ENCODE results near the gene DNASE1L3. TPM values are rescaled to one million over a fixed set of nuclear protein-coding genes. Genes with fewer than 3 reads are reported as not detected.

Gene DNASE1L3
- total and polyA plus RNA-seq, 2 of the 13 experiments (the other 11 are each of a cell fraction or from before 2014, with no cell fraction given): 0.86 to 1.7 TPM

DNA sequence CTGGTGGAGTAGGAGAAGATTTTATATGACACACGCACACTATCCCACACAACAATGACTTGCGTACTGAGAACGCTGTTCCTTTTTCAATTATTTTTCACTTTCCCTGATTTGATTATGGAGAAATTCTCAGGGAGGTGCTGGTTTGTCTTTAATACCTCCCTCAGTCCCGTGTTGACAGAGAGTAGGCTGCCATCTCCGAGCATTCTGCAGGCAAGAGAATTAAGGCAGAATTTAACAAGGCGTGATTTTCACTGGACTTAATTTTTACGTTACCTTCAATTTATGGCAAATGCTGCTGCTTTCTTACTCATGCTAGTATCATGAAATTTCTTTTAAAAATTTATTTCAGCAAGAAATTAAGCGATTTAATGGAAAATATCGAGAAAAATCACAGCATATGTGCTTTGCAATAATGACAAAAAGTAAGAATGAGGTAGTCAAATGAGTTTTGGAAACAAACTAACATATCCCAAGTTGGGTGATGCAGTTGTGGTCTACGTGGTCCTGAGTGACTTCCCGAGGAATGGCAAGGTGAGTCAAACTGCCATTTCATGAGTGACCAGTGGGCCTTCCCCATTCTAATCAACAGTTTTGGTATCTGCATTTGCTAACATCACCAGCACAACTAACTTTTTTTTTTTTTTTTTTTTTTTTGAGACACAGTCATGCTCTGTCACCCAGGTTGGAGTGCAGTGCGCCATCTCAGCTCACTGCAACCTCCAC, 16.9 kb downstream of the DNASE1L3 start (continued):
- TF ChIP-seq U2AF2 (IDR thresholded peaks at IDR 0.05; ENCODE audit: low read depth, low read length) (no peak), HIVEP1 (CRISPR knock-in tag; IDR thresholded peaks at IDR 0.05) (no peak), SIX4 (CRISPR knock-in tag; IDR thresholded peaks at IDR 0.05) (no peak), TGIF2 (CRISPR knock-in tag; IDR thresholded peaks at IDR 0.05) (no peak), ZNF337 (CRISPR knock-in tag; IDR thresholded peaks at IDR 0.05; ENCODE audit: borderline replicate concordance, low read depth) (no peak), ZNF350 (CRISPR knock-in tag; IDR thresholded peaks at IDR 0.05; ENCODE audit: borderline replicate concordance, low read depth) (peak; percentile 10; the same call in 1 of the 2 replicates), TCF7 (IDR thresholded peaks at IDR 0.05; ENCODE audit: low read depth) (no peak), ZFY (CRISPR knock-in tag; IDR thresholded peaks at IDR 0.05) (no peak), AKAP8 (CRISPR knock-in tag; IDR thresholded peaks at IDR 0.05) (no peak), ZNF556 (CRISPR knock-in tag; IDR thresholded peaks at IDR 0.05; ENCODE audit: borderline replicate concordance) (no peak), CHCHD3 (CRISPR knock-in tag; IDR thresholded peaks at IDR 0.05) (no peak)
- TF ChIP-seq, protein P1, sequence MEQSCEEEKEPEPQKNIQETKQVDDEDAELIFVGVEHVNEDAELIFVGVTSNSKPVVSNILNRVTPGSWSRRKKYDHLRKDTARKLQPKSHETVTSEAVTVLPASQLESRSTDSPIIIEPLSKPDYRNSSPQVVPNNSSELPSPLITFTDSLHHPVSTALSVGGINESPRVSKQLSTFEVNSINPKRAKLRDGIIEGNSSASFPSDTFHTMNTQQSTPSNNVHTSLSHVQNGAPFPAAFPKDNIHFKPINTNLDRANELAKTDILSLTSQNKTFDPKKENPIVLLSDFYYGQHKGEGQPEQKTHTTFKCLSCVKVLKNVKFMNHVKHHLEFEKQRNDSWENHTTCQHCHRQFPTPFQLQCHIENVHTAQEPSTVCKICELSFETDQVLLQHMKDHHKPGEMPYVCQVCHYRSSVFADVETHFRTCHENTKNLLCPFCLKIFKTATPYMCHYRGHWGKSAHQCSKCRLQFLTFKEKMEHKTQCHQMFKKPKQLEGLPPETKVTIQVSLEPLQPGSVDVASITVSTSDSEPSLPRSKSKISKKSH (CRISPR knock-in tag; IDR thresholded peaks at IDR 0.05; ENCODE audit: borderline replicate concordance): no peak
- TF ChIP-seq, protein P2, sequence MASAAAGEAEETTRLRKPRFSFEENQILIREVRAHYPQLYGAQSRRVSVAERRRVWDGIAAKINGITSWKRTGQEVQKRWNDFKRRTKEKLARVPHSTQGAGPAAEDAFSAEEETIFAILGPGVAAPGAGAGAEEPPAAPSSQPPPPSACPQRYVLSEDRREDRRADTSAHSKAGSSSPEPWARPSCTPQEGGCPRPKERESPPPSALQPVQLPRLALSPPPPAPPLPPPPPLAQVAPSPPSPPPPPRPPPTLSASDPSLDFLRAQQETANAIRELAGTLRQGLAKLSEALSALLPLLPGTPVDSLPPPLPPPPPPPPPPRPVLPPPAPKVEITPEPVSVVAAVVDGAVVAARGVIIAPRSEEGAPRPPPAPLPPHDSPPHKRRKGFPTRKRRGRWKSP (CRISPR knock-in tag; IDR thresholded peaks at IDR 0.05): no peak
- TF ChIP-seq, protein P3, sequence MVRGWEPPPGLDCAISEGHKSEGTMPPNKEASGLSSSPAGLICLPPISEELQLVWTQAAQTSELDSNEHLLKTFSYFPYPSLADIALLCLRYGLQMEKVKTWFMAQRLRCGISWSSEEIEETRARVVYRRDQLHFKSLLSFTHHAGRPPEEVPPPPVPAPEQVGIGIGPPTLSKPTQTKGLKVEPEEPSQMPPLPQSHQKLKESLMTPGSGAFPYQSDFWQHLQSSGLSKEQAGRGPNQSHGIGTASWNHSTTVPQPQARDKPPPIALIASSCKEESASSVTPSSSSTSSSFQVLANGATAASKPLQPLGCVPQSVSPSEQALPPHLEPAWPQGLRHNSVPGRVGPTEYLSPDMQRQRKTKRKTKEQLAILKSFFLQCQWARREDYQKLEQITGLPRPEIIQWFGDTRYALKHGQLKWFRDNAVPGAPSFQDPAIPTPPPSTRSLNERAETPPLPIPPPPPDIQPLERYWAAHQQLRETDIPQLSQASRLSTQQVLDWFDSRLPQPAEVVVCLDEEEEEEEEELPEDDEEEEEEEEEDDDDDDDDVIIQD (CRISPR knock-in tag; IDR thresholded peaks at IDR 0.05; ENCODE audit: low read depth): no peak
- TF ChIP-seq, protein P4, sequence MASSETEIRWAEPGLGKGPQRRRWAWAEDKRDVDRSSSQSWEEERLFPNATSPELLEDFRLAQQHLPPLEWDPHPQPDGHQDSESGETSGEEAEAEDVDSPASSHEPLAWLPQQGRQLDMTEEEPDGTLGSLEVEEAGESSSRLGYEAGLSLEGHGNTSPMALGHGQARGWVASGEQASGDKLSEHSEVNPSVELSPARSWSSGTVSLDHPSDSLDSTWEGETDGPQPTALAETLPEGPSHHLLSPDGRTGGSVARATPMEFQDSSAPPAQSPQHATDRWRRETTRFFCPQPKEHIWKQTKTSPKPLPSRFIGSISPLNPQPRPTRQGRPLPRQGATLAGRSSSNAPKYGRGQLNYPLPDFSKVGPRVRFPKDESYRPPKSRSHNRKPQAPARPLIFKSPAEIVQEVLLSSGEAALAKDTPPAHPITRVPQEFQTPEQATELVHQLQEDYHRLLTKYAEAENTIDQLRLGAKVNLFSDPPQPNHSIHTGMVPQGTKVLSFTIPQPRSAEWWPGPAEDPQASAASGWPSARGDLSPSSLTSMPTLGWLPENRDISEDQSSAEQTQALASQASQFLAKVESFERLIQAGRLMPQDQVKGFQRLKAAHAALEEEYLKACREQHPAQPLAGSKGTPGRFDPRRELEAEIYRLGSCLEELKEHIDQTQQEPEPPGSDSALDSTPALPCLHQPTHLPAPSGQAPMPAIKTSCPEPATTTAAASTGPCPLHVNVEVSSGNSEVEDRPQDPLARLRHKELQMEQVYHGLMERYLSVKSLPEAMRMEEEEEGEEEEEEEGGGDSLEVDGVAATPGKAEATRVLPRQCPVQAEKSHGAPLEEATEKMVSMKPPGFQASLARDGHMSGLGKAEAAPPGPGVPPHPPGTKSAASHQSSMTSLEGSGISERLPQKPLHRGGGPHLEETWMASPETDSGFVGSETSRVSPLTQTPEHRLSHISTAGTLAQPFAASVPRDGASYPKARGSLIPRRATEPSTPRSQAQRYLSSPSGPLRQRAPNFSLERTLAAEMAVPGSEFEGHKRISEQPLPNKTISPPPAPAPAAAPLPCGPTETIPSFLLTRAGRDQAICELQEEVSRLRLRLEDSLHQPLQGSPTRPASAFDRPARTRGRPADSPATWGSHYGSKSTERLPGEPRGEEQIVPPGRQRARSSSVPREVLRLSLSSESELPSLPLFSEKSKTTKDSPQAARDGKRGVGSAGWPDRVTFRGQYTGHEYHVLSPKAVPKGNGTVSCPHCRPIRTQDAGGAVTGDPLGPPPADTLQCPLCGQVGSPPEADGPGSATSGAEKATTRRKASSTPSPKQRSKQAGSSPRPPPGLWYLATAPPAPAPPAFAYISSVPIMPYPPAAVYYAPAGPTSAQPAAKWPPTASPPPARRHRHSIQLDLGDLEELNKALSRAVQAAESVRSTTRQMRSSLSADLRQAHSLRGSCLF (CRISPR knock-in tag; IDR thresholded peaks at IDR 0.05; ENCODE audit: borderline replicate concordance): no peak
- TF ChIP-seq, protein P5, sequence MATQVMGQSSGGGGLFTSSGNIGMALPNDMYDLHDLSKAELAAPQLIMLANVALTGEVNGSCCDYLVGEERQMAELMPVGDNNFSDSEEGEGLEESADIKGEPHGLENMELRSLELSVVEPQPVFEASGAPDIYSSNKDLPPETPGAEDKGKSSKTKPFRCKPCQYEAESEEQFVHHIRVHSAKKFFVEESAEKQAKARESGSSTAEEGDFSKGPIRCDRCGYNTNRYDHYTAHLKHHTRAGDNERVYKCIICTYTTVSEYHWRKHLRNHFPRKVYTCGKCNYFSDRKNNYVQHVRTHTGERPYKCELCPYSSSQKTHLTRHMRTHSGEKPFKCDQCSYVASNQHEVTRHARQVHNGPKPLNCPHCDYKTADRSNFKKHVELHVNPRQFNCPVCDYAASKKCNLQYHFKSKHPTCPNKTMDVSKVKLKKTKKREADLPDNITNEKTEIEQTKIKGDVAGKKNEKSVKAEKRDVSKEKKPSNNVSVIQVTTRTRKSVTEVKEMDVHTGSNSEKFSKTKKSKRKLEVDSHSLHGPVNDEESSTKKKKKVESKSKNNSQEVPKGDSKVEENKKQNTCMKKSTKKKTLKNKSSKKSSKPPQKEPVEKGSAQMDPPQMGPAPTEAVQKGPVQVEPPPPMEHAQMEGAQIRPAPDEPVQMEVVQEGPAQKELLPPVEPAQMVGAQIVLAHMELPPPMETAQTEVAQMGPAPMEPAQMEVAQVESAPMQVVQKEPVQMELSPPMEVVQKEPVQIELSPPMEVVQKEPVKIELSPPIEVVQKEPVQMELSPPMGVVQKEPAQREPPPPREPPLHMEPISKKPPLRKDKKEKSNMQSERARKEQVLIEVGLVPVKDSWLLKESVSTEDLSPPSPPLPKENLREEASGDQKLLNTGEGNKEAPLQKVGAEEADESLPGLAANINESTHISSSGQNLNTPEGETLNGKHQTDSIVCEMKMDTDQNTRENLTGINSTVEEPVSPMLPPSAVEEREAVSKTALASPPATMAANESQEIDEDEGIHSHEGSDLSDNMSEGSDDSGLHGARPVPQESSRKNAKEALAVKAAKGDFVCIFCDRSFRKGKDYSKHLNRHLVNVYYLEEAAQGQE (IDR thresholded peaks at IDR 0.05; ENCODE audit: borderline replicate concordance in 1 of 2, low read depth in 1 of 2, low read length in 2 of 2): no peak
